Activated naive CD4-positive, alpha-beta T cell treated with anti-CD3 and anti-CD28 coated beads, Interleukin-2, amount 50 U/mL, for 72 hours (primary cell): ENCODE results near the gene ODAPH. TPM values are rescaled to one million over a fixed set of nuclear protein-coding genes. Genes with fewer than 3 reads are reported as not detected.
A peak's percentile ranks its signal among the peaks of the same experiment; 100 is the strongest.
"Not testable (repeated sequence)": the region's sequence is repeated elsewhere in the genome, so short reads cannot be mapped to it uniquely, and the experiment has no call there.

ENCODE experiments used
- ATAC-seq, 2 donors: fragments of 150-1000 bp; cut with Tn5 transposase; 2 replicates each; pipeline ENCODE4 v1.10.0; 2021; ENCODE audit warnings: mild to moderate bottlenecking in 2 of 2, moderate library complexity in 2 of 2
- DNase-seq, 2 donors: peaks; one replicate each; pipeline ENCODE4 v3.0.0; 2021 to 2022; ENCODE audit warnings: low spot score in 2 of 2
- H3K27ac Mint-ChIP-seq, 2 donors: one replicate each; pipeline ENCODE4 v1.8.0; 2022; ENCODE audit warnings: mild to moderate bottlenecking in 2 of 2, mixed read lengths in 2 of 2
- H3K36me3 Mint-ChIP-seq, 2 donors: one replicate each; pipeline ENCODE4 v1.8.0; 2022; ENCODE audit warnings: mixed read lengths in 2 of 2
- H3K9me3 Mint-ChIP-seq, 2 donors: one replicate each; pipeline ENCODE4 v1.8.0; 2022; ENCODE audit warnings: mixed read lengths in 2 of 2
- total RNA-seq, 2 donors: library from RNA; stranded (reverse); gene quantifications; one replicate each; pipeline ENCODE4 v1.2.3, GENCODE V29; 2022

ODAPH gene
- total RNA-seq, 2 donors from 2014 or later, result not detected

- not testable (repeated sequence) for DNase-seq, ATAC-seq, H3K27ac Mint-ChIP-seq
- H3K9me3 Mint-ChIP-seq, result peaks cover 13 to 25% of the 10 kb centered on the region in 2 donors
- peaks cover 34 to 35% of the 10 kb centered on the region in 2 donors for H3K36me3 Mint-ChIP-seq
Observed at GRCh38 chr4:75533339-75533887, 22.5 kb upstream of the ODAPH start.

GRCh38 chr4:75533926-75534325 is 21.9 kb upstream of the ODAPH start:
- peaks cover 34 to 35% of the 10 kb centered on the region in 2 donors for H3K36me3 Mint-ChIP-seq
- not testable (repeated sequence) for DNase-seq, H3K27ac Mint-ChIP-seq

GRCh38 chr4:75537308-75537707 is 18.6 kb upstream of the ODAPH start:
- ATAC-seq, H3K9me3 Mint-ChIP-seq, H3K27ac Mint-ChIP-seq, DNase-seq: not testable (repeated sequence)
- H3K36me3 Mint-ChIP-seq, result peaks cover 12 to 13% of the 10 kb centered on the region in 2 donors

More at GRCh38 chr4:75533926-75534325, 21.9 kb upstream of the ODAPH start:
- not testable (repeated sequence) for ATAC-seq
- peaks cover 13 to 25% of the 10 kb centered on the region in 2 donors for H3K9me3 Mint-ChIP-seq

GRCh38 chr4:75542824-75543223 is 13.0 kb upstream of the ODAPH start:
- ATAC-seq (peak; percentile 34 to 64), DNase-seq (no peak)
- no peaks in the 10 kb centered on the region for H3K36me3 Mint-ChIP-seq
- H3K9me3 Mint-ChIP-seq, result no peaks in the 10 kb centered on the region
- H3K27ac Mint-ChIP-seq, result no peak overlapping the region

- not testable (repeated sequence) for DNase-seq, ATAC-seq, H3K9me3 Mint-ChIP-seq, H3K27ac Mint-ChIP-seq, H3K36me3 Mint-ChIP-seq
Observed at GRCh38 chr4:75544220-75544619, 11.6 kb upstream of the ODAPH start.

GRCh38 chr4:75544870-75545269 is 11.0 kb upstream of the ODAPH start:
- Mint-ChIP-seq H3K36me3 (no peaks in the 10 kb centered on the region), H3K9me3 (no peaks in the 10 kb centered on the region), H3K27ac (no peak overlapping the region)
- ATAC-seq (no peak), DNase-seq (no peak)

- Mint-ChIP-seq H3K36me3 (no peaks in the 10 kb centered on the region), H3K27ac (no peak overlapping the region), H3K9me3 (no peaks in the 10 kb centered on the region)
- no peak for DNase-seq
- ATAC-seq, result no peak
Observed at GRCh38 chr4:75545526-75545925, 10.3 kb upstream of the ODAPH start.

- DNase-seq, result no peak
- Mint-ChIP-seq H3K36me3 (no peaks in the 10 kb centered on the region), H3K9me3 (no peaks in the 10 kb centered on the region), H3K27ac (peak overlapping the region in 1 of 2 donors; percentile 32)
- ATAC-seq, result no peak
Observed at GRCh38 chr4:75547647-75548387, 8.0 kb upstream of the ODAPH start.

- Mint-ChIP-seq H3K27ac (no peak overlapping the region), H3K9me3 (no peaks in the 10 kb centered on the region), H3K36me3 (no peaks in the 10 kb centered on the region)
- ATAC-seq (peak in 1 of 2 donors; percentile 41), DNase-seq (no peak)
Observed at GRCh38 chr4:75549019-75549418, 6.8 kb upstream of the ODAPH start.

- Mint-ChIP-seq H3K9me3 (no peaks in the 10 kb centered on the region), H3K27ac (no peak overlapping the region), H3K36me3 (no peaks in the 10 kb centered on the region)
- DNase-seq (no peak), ATAC-seq (no peak)
Observed at GRCh38 chr4:75552452-75552851, 3.4 kb upstream of the ODAPH start.

- Mint-ChIP-seq H3K27ac (peak overlapping the region in 1 of 2 donors; percentile 34), H3K9me3 (no peaks in the 10 kb centered on the region), H3K36me3 (no peaks in the 10 kb centered on the region)
- ATAC-seq, result no peak
- DNase-seq, result no peak
Observed at GRCh38 chr4:75557696-75558095, 1.8 kb downstream of the ODAPH start.

GRCh38 chr4:75561789-75562188 is 5.9 kb downstream of the ODAPH start:
- DNase-seq (no peak), ATAC-seq (no peak)
- no peaks in the 10 kb centered on the region for H3K36me3 Mint-ChIP-seq
- no peaks in the 10 kb centered on the region for H3K9me3 Mint-ChIP-seq
- no peak overlapping the region for H3K27ac Mint-ChIP-seq

GRCh38 chr4:75564023-75564422 is 8.2 kb downstream of the ODAPH start:
- H3K36me3 Mint-ChIP-seq, result no peaks in the 10 kb centered on the region
- DNase-seq (no peak), ATAC-seq (no peak)
- no peak overlapping the region for H3K27ac Mint-ChIP-seq
- H3K9me3 Mint-ChIP-seq, result no peaks in the 10 kb centered on the region

GRCh38 chr4:75565481-75565880 is 9.6 kb downstream of the ODAPH start:
- ATAC-seq (no peak), DNase-seq (no peak)
- H3K27ac Mint-ChIP-seq, result no peak overlapping the region
- H3K9me3 Mint-ChIP-seq, result no peaks in the 10 kb centered on the region
- no peaks in the 10 kb centered on the region for H3K36me3 Mint-ChIP-seq

- no peaks in the 10 kb centered on the region for H3K9me3 Mint-ChIP-seq
- ATAC-seq, result no peak
- H3K36me3 Mint-ChIP-seq, result no peaks in the 10 kb centered on the region
- no peak for DNase-seq
- H3K27ac Mint-ChIP-seq, result no peak overlapping the region
Observed at GRCh38 chr4:75566911-75567310, 11.0 kb downstream of the ODAPH start.

- DNase-seq, result no peak
- Mint-ChIP-seq H3K27ac (no peak overlapping the region), H3K9me3 (no peaks in the 10 kb centered on the region), H3K36me3 (no peaks in the 10 kb centered on the region)
- ATAC-seq, result no peak
Observed at GRCh38 chr4:75567725-75568124, 11.9 kb downstream of the ODAPH start.

- ATAC-seq (no peak), DNase-seq (no peak)
- no peak overlapping the region for H3K27ac Mint-ChIP-seq
- H3K36me3 Mint-ChIP-seq, result peaks cover 0 to 4% of the 10 kb centered on the region in 2 donors
- H3K9me3 Mint-ChIP-seq, result peaks cover 3% of the 10 kb centered on the region in 2 donors
Observed at GRCh38 chr4:75584067-75584466, 28.2 kb downstream of the ODAPH start.

- H3K27ac Mint-ChIP-seq, result no peak overlapping the region
- DNase-seq (no peak), ATAC-seq (no peak)
Observed at GRCh38 chr4:75593393-75593792, 37.5 kb downstream of the ODAPH start.

More at GRCh38 chr4:75593393-75593792, 37.5 kb downstream of the ODAPH start:
- Mint-ChIP-seq H3K36me3 (no peaks in the 10 kb centered on the region), H3K9me3 (no peaks in the 10 kb centered on the region)
